ENCODE results near the gene HOXD13.

Gene HOXD13

GRCh38 chr2:176089843-176090395, 2.6 kb upstream of the HOXD13 start:
- no peak for ATAC-seq
- TF ChIP-seq ESRRG (CRISPR knock-in tag; IDR thresholded peaks at IDR 0.05) (no peak), ISL1 (CRISPR knock-in tag; IDR thresholded peaks at IDR 0.05) (no peak), CSDC2 (CRISPR knock-in tag; IDR thresholded peaks at IDR 0.05) (no peak), RARB (CRISPR knock-in tag; IDR thresholded peaks at IDR 0.05) (no peak), POU6F1 (CRISPR knock-in tag; IDR thresholded peaks at IDR 0.05; ENCODE audit: borderline replicate concordance, low read depth) (no peak), ZC3H10 (CRISPR knock-in tag; IDR thresholded peaks at IDR 0.05) (no peak), OSR1 (CRISPR knock-in tag; IDR thresholded peaks at IDR 0.05) (no peak), TSHZ2 (CRISPR knock-in tag; IDR thresholded peaks at IDR 0.05) (no peak), SNAI2 (CRISPR knock-in tag; IDR thresholded peaks at IDR 0.05) (no peak), ZFP3 (CRISPR knock-in tag; IDR thresholded peaks at IDR 0.05) (no peak)

- ATAC-seq: no peak
- no peak for TF ChIP-seq CSRNP3 (CRISPR knock-in tag; IDR thresholded peaks at IDR 0.05)
- TF ChIP-seq TOX (CRISPR knock-in tag; IDR thresholded peaks at IDR 0.05; ENCODE audit: borderline replicate concordance): no peak
- no peak for TF ChIP-seq TCF4 (CRISPR knock-in tag; IDR thresholded peaks at IDR 0.05; ENCODE audit: borderline replicate concordance)
- no peak for TF ChIP-seq TSHZ2 (CRISPR knock-in tag; IDR thresholded peaks at IDR 0.05)
- TF ChIP-seq ZNF70 (CRISPR knock-in tag; IDR thresholded peaks at IDR 0.05): no peak
- no peak for TF ChIP-seq POU6F1 (CRISPR knock-in tag; IDR thresholded peaks at IDR 0.05; ENCODE audit: borderline replicate concordance, low read depth)
- TF ChIP-seq PPARA (CRISPR knock-in tag; IDR thresholded peaks at IDR 0.05; ENCODE audit: borderline replicate concordance): no peak
- no peak for TF ChIP-seq GLIS3 (CRISPR knock-in tag; IDR thresholded peaks at IDR 0.05)
- TF ChIP-seq OSR1 (CRISPR knock-in tag; IDR thresholded peaks at IDR 0.05): no peak
- no peak for TF ChIP-seq PATZ1 (CRISPR knock-in tag; IDR thresholded peaks at IDR 0.05; ENCODE audit: borderline replicate concordance)
Measured at GRCh38 chr2:176090862-176091261, 1.7 kb upstream of the HOXD13 start.
